ENCODE measurements around the gene HK1. TPM values are rescaled to one million over a fixed set of nuclear protein-coding genes. Genes with fewer than 3 reads are reported as not detected.

HK1 gene
- total RNA-seq, 1 donor from 2014 or later, result 182 TPM

DNA sequence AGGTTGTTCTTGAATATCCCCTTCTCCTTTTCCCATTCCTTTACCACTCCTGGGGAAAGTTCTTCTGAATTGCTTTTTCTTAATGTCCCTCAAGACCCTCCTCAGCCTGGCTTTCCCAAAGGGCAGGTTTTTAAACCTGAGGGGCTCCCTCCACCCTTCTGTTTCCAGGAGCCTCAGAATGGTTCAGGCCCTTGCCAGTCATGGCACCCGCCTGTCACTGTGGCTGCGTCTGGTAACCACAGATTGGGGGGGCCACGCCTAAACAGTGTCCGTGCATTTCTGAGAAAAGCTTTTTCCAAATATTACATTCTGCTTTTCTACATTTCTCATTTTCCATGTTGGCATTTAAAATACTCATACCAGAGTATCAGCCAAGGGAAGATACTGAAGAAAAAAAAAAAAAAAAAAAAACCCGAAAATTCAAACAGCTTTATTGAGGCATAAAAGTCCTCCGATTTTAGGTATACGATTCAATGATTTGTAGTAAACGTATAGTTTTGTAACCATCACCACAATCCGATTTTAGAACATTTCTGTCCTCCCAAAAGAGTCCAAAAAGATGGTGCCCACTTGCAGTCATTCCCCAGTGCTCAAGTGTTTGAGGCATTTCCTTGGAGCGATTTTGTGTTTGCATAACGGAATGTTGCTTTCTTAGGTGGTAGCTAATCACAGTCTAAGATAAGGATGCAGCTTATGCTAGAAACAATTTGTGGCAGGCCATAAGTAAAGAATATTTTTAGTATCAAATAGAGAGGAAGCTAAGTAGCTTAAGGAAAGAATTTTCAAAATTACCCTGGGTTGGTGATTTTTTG is 36.0 kb upstream of the HK1 start:
- H3K27me3 ChIP-seq (ENCODE audit: control insufficient read depth, insufficient read depth, low read length), result no peaks in the 10 kb centered on the region
- DNase-seq (ENCODE audit: low read depth) (no peak), FAIRE-seq (no peak)
- no peak overlapping the region for H3K4me3 ChIP-seq (ENCODE audit: low read depth, low read length)
- H3K36me3 ChIP-seq (ENCODE audit: control insufficient read depth, insufficient read depth, low read length), result no peaks in the 10 kb centered on the region
- TF ChIP-seq, protein P1, sequence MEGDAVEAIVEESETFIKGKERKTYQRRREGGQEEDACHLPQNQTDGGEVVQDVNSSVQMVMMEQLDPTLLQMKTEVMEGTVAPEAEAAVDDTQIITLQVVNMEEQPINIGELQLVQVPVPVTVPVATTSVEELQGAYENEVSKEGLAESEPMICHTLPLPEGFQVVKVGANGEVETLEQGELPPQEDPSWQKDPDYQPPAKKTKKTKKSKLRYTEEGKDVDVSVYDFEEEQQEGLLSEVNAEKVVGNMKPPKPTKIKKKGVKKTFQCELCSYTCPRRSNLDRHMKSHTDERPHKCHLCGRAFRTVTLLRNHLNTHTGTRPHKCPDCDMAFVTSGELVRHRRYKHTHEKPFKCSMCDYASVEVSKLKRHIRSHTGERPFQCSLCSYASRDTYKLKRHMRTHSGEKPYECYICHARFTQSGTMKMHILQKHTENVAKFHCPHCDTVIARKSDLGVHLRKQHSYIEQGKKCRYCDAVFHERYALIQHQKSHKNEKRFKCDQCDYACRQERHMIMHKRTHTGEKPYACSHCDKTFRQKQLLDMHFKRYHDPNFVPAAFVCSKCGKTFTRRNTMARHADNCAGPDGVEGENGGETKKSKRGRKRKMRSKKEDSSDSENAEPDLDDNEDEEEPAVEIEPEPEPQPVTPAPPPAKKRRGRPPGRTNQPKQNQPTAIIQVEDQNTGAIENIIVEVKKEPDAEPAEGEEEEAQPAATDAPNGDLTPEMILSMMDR (IDR thresholded peaks at IDR 0.05; ENCODE audit: insufficient read depth, low read length, severe bottlenecking), result no peak

- TF ChIP-seq, protein P1 (IDR thresholded peaks at IDR 0.05; ENCODE audit: insufficient read depth, low read length, severe bottlenecking), result no peak
- Histone ChIP-seq H3K36me3 (ENCODE audit: control insufficient read depth, insufficient read depth, low read length) (no peaks in the 10 kb centered on the region), H3K4me3 (ENCODE audit: low read depth, low read length) (no peak overlapping the region), H3K27me3 (ENCODE audit: control insufficient read depth, insufficient read depth, low read length) (no peaks in the 10 kb centered on the region)
- FAIRE-seq (no peak), DNase-seq (ENCODE audit: low read depth) (no peak)
Observed at GRCh38 chr10:69242852-69243212, 35.5 kb upstream of the HK1 start.

- DNase-seq (ENCODE audit: low read depth) (no peak), FAIRE-seq (no peak)
- H3K27me3 ChIP-seq (ENCODE audit: control insufficient read depth, insufficient read depth, low read length), result no peaks in the 10 kb centered on the region
- TF ChIP-seq, protein P1 (IDR thresholded peaks at IDR 0.05; ENCODE audit: insufficient read depth, low read length, severe bottlenecking), result no peak
- no peaks in the 10 kb centered on the region for H3K36me3 ChIP-seq (ENCODE audit: control insufficient read depth, insufficient read depth, low read length)
- no peak overlapping the region for H3K4me3 ChIP-seq (ENCODE audit: low read depth, low read length)
Observed at GRCh38 chr10:69243817-69244216, 34.5 kb upstream of the HK1 start.

DNA sequence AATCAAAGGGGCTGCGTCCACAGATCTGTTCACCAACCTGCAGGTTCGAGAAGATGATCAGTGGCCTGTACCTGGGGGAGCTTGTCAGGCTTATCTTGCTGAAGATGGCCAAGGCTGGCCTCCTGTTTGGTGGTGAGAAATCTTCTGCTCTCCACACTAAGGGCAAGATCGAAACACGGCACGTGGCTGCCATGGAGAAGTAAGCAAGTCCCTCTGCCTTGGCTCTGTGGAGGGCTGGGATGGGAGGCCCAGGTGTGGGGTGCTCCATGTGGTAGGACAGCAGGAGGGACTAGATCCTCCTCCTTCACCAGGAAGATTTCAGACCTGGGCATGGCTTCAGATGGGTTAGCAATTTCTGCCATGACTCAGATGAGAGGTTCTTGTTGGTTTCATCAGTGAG is 32.3 kb upstream of the HK1 start:
- Histone ChIP-seq H3K36me3 (ENCODE audit: control insufficient read depth, insufficient read depth, low read length) (no peaks in the 10 kb centered on the region), H3K27me3 (ENCODE audit: control insufficient read depth, insufficient read depth, low read length) (no peaks in the 10 kb centered on the region), H3K4me3 (ENCODE audit: low read depth, low read length) (no peak overlapping the region)
- no peak for DNase-seq (ENCODE audit: low read depth)
- peak; percentile 36 for FAIRE-seq
- TF ChIP-seq, protein P1 (IDR thresholded peaks at IDR 0.05; ENCODE audit: insufficient read depth, low read length, severe bottlenecking), result no peak

DNA sequence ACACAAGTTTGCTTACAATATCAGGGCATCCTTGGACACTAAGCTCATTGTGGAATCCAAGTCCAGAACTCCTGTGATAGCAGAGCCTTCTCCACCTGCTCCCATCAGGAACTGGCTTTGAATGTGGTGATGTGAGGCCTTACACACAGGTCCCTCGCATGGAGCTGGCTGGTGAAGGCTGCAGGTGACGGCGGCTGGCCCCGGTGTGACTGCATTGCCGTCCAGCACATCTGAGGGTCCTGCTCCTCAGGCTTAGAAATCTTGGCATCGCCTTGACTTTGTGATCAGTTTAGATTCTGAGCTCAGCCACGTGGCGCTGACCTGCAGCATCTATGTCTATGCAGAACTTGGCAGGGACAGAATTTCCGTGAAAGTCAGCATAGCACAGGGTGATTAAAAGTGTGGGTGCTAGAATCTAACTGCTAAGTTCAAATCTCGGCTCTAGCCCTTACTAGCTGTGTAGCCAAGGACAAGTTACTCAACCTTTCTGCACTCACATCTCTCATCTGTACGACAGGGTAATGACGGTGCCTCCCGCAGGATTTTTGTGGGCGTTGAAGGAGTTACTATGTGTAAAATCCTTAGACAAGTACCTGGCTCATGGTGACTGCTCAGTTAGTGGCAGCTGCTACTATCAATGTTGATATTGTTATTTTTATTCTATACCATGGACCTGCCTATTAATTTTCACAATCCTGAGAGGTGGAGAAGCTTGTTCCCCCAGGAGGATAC is 31.5 kb upstream of the HK1 start:
- H3K27me3 ChIP-seq (ENCODE audit: control insufficient read depth, insufficient read depth, low read length), result no peaks in the 10 kb centered on the region
- TF ChIP-seq, protein P1 (IDR thresholded peaks at IDR 0.05; ENCODE audit: insufficient read depth, low read length, severe bottlenecking), result no peak
- H3K36me3 ChIP-seq (ENCODE audit: control insufficient read depth, insufficient read depth, low read length), result no peaks in the 10 kb centered on the region
- no peak for DNase-seq (ENCODE audit: low read depth)
- FAIRE-seq, result peak; percentile 7
- H3K4me3 ChIP-seq (ENCODE audit: low read depth, low read length), result no peak overlapping the region
